HepG2 (cell line): ENCODE measurements around the gene TNFAIP1. TPM values are rescaled to one million over a fixed set of nuclear protein-coding genes. Genes with fewer than 3 reads are reported as not detected.

Source experiments
- ATAC-seq: fragments of 200-7000 bp; cut with Tn5 transposase; 3 replicates; pipeline ENCODE4 v1.9.1; 2020; ENCODE audit warnings: mild to moderate bottlenecking, moderate library complexity
- BruUV-seq: library from RNA; stranded (reverse); fragments of 400-500 nt; replicated peaks from 2 replicates; lab custom pipeline; 2021; lab: Mats Ljungman, UMichigan
- CTCF ChIA-PET: fragments of 300-600 bp; formaldehyde crosslinking; extraction: SDS; loops from one replicate; lab custom pipeline; 2021; ENCODE audit warnings: low total read pairs, inconsistent platforms, low intra/inter-chr PET ratio; lab: Yijun Ruan, JAX
- POLR2A ChIA-PET: fragments of 350-600 bp; sonication (Branson Sonifier 250); formaldehyde crosslinking; loops from one replicate; lab custom pipeline; 2020; ENCODE audit warnings: antibody characterized with exemption, inconsistent platforms; lab: Yijun Ruan, JAX
- DNase-seq: peaks from one replicate; pipeline ENCODE4 v3.0.0-alpha.2; 2015; ENCODE audit warnings: low spot score
- FAIRE-seq: peaks from 3 replicates; lab custom pipeline; 2011; peaks lifted over from hg19 to GRCh38; lab: Jason Lieb, UNC
- H2AFZ ChIP-seq: one replicate; pipeline ENCODE4 v1.6.1; 2011; ENCODE audit warnings: low read length, inconsistent platforms
- H3K27ac ChIP-seq: fragments of 300-600 bp; 3 replicates; pipeline ENCODE4 v1.8.0; 2011; ENCODE audit warnings: mixed run types, mild to moderate bottlenecking, mixed read lengths, low read length, inconsistent platforms; ENCODE audit not compliant: insufficient read depth; ENCODE audit errors: extremely low read length
- H3K27me3 ChIP-seq, 2 experiments: fragments of 200-600 bp in 1 of 2; 2 replicates in 1 of 2; 3 replicates in 1 of 2; pipeline versions ENCODE4 v1.6.0 to v1.8.0; 2011; ENCODE audit warnings: low read length in 2 of 2, mild to moderate bottlenecking in 2 of 2, moderate library complexity in 2 of 2, inconsistent platforms in 1 of 2; ENCODE audit not compliant: insufficient read depth in 2 of 2, control insufficient read depth in 1 of 2
- H3K36me3 ChIP-seq, 2 experiments: fragments of 200-600 bp in 1 of 2; replicated peaks in 1 of 2; 2 replicates in 1 of 2; 3 replicates in 1 of 2; pipeline versions ENCODE4 v1.5.1 to v1.8.0; 2011; ENCODE audit warnings: low read length in 2 of 2, inconsistent platforms in 1 of 2; ENCODE audit not compliant: insufficient read depth in 2 of 2, control insufficient read depth in 1 of 2
- H3K4me1 ChIP-seq: 2 replicates; pipeline ENCODE4 v1.5.1; 2012; ENCODE audit warnings: low read length, inconsistent platforms; ENCODE audit not compliant: insufficient read depth
- H3K4me2 ChIP-seq: 2 replicates; pipeline ENCODE4 v1.6.0; 2011; ENCODE audit warnings: low read depth, low read length, inconsistent platforms
- H3K4me3 ChIP-seq, 3 experiments: fragments of 200-600 bp in 1 of 3; sonication (generic), shearing (Covaris generic) in 1 of 3; replicated peaks in 1 of 3; 2 replicates each; pipeline ENCODE4 v1.5.1; 2011 to 2016; ENCODE audit warnings: low read length in 3 of 3, inconsistent platforms in 2 of 3, low read depth in 2 of 3, mild to moderate bottlenecking in 2 of 3, control low read depth in 1 of 3, mixed read lengths in 1 of 3; ENCODE audit not compliant: insufficient read depth in 1 of 3
- H3K79me2 ChIP-seq: one replicate; pipeline ENCODE4 v1.6.1; 2011; ENCODE audit warnings: low read length, inconsistent platforms; ENCODE audit not compliant: insufficient read depth
- H3K9ac ChIP-seq: 2 replicates; pipeline ENCODE4 v1.6.0; 2011; ENCODE audit warnings: mild to moderate bottlenecking, low read depth, low read length, inconsistent platforms; ENCODE audit not compliant: insufficient read depth
- H3K9me3 ChIP-seq: 2 replicates; pipeline ENCODE4 v1.5.1; 2012; ENCODE audit warnings: mild to moderate bottlenecking, low read length
- H4K20me1 ChIP-seq: 2 replicates; pipeline ENCODE4 v1.6.0; 2011; ENCODE audit warnings: inconsistent platforms, mild to moderate bottlenecking, low read length, moderate library complexity; ENCODE audit not compliant: insufficient read depth
- AGO2 ChIP-seq: fragments of 200-400 bp; formaldehyde crosslinking; optimal IDR thresholded peaks from 2 replicates; pipeline ENCODE3; 2017; ENCODE audit warnings: mild to moderate bottlenecking, low read depth, low read length, moderate library complexity
- ELF3 ChIP-seq: IDR thresholded peaks from 2 replicates; pipeline ENCODE4 v1.6.1; 2016; ENCODE audit warnings: missing genetic modification reagents, missing compliant biosample characterization
- HDAC2 ChIP-seq: sonication (generic); formaldehyde crosslinking; IDR thresholded peaks from 2 replicates; pipeline ENCODE4 v1.4.0; 2020; ENCODE audit warnings: missing genetic modification reagents
- HNRNPUL1 ChIP-seq: fragments of 200-400 bp; formaldehyde crosslinking; IDR thresholded peaks from 2 replicates; pipeline ENCODE4 v1.6.1; 2017; ENCODE audit warnings: low read depth, mild to moderate bottlenecking, low read length, moderate library complexity
- MIER3 ChIP-seq: IDR thresholded peaks from 2 replicates; pipeline ENCODE4 v1.6.1; 2016; ENCODE audit warnings: missing compliant biosample characterization, borderline replicate concordance
- MTA1 ChIP-seq: sonication (generic); formaldehyde crosslinking; IDR thresholded peaks from 2 replicates; pipeline ENCODE4 v1.4.0; 2020; ENCODE audit warnings: missing genetic modification reagents, mild to moderate bottlenecking, borderline replicate concordance
- ZBTB42 ChIP-seq: sonication (generic); formaldehyde crosslinking; IDR thresholded peaks from 2 replicates; pipeline ENCODE4 v1.5.0; 2020; ENCODE audit warnings: mild to moderate bottlenecking, missing genetic modification reagents
- ZMAT5 ChIP-seq: sonication (generic); formaldehyde crosslinking; IDR thresholded peaks from 2 replicates; pipeline ENCODE4 v1.5.0; 2020; ENCODE audit warnings: mild to moderate bottlenecking, low read depth, missing genetic modification reagents, borderline replicate concordance
- ZNF138 ChIP-seq: sonication (generic); formaldehyde crosslinking; IDR thresholded peaks from 2 replicates; pipeline ENCODE4 v1.5.0; 2020; ENCODE audit warnings: mild to moderate bottlenecking, low read depth, missing genetic modification reagents
- ZNF256 ChIP-seq: sonication (generic); formaldehyde crosslinking; conservative IDR thresholded peaks from 2 replicates; pipeline ENCODE4 v1.4.0; 2020; ENCODE audit warnings: missing genetic modification reagents
- ZNF33B ChIP-seq: sonication (generic); formaldehyde crosslinking; IDR thresholded peaks from 2 replicates; pipeline ENCODE4 v1.5.1; 2020; ENCODE audit warnings: mild to moderate bottlenecking, missing genetic modification reagents
- ZNF484 ChIP-seq: sonication (generic); formaldehyde crosslinking; IDR thresholded peaks from 2 replicates; pipeline ENCODE4 v1.5.1; 2020; ENCODE audit warnings: mild to moderate bottlenecking, low read depth, missing genetic modification reagents, borderline replicate concordance
- ZNF547 ChIP-seq: sonication (generic); formaldehyde crosslinking; IDR thresholded peaks from 2 replicates; pipeline ENCODE4 v1.5.1; 2020; ENCODE audit warnings: mild to moderate bottlenecking, missing genetic modification reagents
- ZNF703 ChIP-seq: sonication (generic); formaldehyde crosslinking; IDR thresholded peaks from 2 replicates; pipeline ENCODE4 v1.5.1; 2020; ENCODE audit warnings: missing genetic modification reagents, mild to moderate bottlenecking, moderate library complexity, borderline replicate concordance
- ZNF746 ChIP-seq: sonication (generic); formaldehyde crosslinking; IDR thresholded peaks from 2 replicates; pipeline ENCODE4 v1.8.0; 2022; ENCODE audit warnings: mild to moderate bottlenecking, missing genetic modification reagents
- ZNF816 ChIP-seq: sonication (generic); formaldehyde crosslinking; IDR thresholded peaks from 2 replicates; pipeline ENCODE4 v1.8.0; 2022; ENCODE audit warnings: missing genetic modification reagents, mild to moderate bottlenecking, borderline replicate concordance
- WGBS: methylation state at CpG from one replicate; pipeline ENCODE4 v1.1.6; 2017; ENCODE audit warnings: low lambda C conversion rate; 5-methylcytosine and 5-hydroxymethylcytosine counted together
- in situ Hi-C: cut with HindIII; loops from 2 replicates; pipeline ENCODE4 v1.10.0; 2017; ENCODE audit warnings: low pct_unique_long_range_greater_than_20kb; ENCODE audit not compliant: extremely low pct_ligation_motif_present
- intact Hi-C: fragments of 100-400 bp; cut with micrococcal nuclease; formaldehyde crosslinking; loops from one replicate; pipeline ENCODE4 v1.10.0; 2022; ENCODE audit not compliant: unreplicated experiment
- polyA plus RNA-seq, 8 experiments: library from polyadenylated mRNA; depleted of rRNA in 3 of 8; stranded (reverse) in 7 of 8; unstranded in 1 of 8; fragments of >200 nt; fragmentation: Illumina TruSeq in 4 of 8; extraction: Trizol in 4 of 8; gene quantifications; 2 replicates each; pipeline versions ENCODE4 v1.2.1 to v1.2.3, GENCODE V29; 2011 to 2016; ENCODE audit warnings: low read depth in 4 of 8, missing spikeins in 1 of 8, mixed read lengths in 1 of 8; ENCODE audit not compliant: insufficient read depth in 1 of 8
- total RNA-seq, 5 experiments: library from RNA; depleted of rRNA; stranded (reverse); fragments of >200 nt; fragmentation: Illumina TruSeq; extraction: Trizol; gene quantifications; 2 replicates each; pipeline ENCODE4 v1.2.3, GENCODE V29; 2016; ENCODE audit warnings: low read depth in 1 of 5
- TF ChIP-seq, protein P1 (sequence below): sonication (generic); formaldehyde crosslinking; conservative IDR thresholded peaks from 2 replicates; pipeline ENCODE4 v1.4.0; 2020; ENCODE audit warnings: mild to moderate bottlenecking, missing genetic modification reagents, moderate library complexity
- TF ChIP-seq, protein P2 (sequence below): sonication (generic); formaldehyde crosslinking; IDR thresholded peaks from 2 replicates; pipeline ENCODE4 v1.5.0; 2020; ENCODE audit warnings: missing genetic modification reagents

TNFAIP1 gene
- total and polyA plus RNA-seq, 2 of the 13 experiments (the other 11 are each of a cell fraction or from before 2014, with no cell fraction given), result 17.5 to 40.6 TPM

DNA sequence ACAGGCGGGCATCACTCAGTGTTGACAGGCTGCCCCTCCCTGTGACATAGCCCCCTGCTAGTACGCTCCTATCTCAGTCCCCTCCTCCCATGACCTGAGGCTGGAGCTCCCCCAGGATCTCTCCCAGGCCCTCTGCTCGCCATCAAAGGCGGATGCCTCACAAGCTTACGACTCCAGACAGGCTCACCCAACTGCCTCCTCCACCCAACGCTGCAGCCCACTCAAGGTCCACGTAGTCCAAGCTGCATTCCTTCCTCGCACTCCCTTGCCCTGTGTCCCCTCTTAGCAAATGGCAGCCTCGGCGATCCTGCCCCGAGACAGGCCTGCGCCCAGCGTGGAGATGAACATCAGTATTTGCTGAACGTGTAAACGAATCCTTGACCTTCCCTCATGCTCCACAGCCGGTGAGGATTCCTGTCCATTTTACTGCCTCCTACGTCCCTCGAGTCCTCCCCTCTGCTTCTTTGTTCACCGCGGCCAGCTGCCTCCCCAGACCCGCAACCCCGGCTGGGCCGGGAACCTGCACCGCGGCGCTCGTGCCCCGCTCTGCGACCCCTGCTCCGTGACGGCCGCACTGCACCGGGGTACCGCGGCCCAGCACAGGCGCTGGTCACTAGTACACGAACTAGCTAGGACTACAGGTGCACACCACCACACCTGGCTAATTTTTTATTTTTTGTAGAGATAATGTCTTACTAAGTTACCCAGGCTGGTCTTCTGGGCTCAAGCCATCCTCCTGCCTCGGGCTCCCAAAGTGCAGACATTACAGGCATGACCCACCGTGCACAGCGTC, 17.4 kb upstream of the TNFAIP1 start:
- in situ Hi-C loops (loop anchor here (25.0 kb wide), 1 partner anchor 281 kb away; the partner anchor contains the start of gene NLK), intact Hi-C loops (no loop called here)
- CTCF ChIA-PET, result no interaction called here
- Histone ChIP-seq H3K79me2 (peaks cover 48% of the 10 kb centered on the region), H3K27ac (peak overlapping the region; percentile 69), H4K20me1 (peaks cover 5% of the 10 kb centered on the region; the same call in 1 of the 2 replicates), H3K36me3 (no peaks in the 10 kb centered on the region; a peak in 1 of 5 replicates), H3K9ac (peak overlapping the region; percentile 65), H2AFZ (peak overlapping the region; percentile 42), H3K9me3 (no peaks in the 10 kb centered on the region), H3K4me3 (peak overlapping the region; percentile 61 to 80 (median 65)), H3K4me2 (peak overlapping the region; percentile 91), H3K4me1 (peaks cover 54% of the 10 kb centered on the region), H3K27me3 (no peaks in the 10 kb centered on the region; a peak in 1 of 5 replicates)
- BruUV-seq, result TSS peak; percentile 95
- peak; percentile 47 for ATAC-seq
- no peak for FAIRE-seq
- POLR2A ChIA-PET, result interaction anchor here (1.2 to 5.8 kb wide), 4 partner anchors 18 to 99 kb away, joined by 3 to 41 read pairs (median 6); partner anchors contain the start of genes IFT20, POLDIP2 and TNFAIP1
- DNase-seq, result no peak
- 6% methylated on average over 24 of the region's 40 CpGs for WGBS
- TF ChIP-seq AGO2, result peak; percentile 31
- no peak for TF ChIP-seq ZNF256 (CRISPR knock-in tag)
- 0 out of 2 replicates have a peak, but pooled peaks have one; percentile 5 for TF ChIP-seq ZMAT5 (CRISPR knock-in tag)
- no peak for TF ChIP-seq ZNF816 (CRISPR knock-in tag)
- peak; percentile 69; the same call in 1 of the 2 replicates for TF ChIP-seq ZNF547 (CRISPR knock-in tag)
- TF ChIP-seq ZNF703 (CRISPR knock-in tag), result no peak
- TF ChIP-seq, protein P1, sequence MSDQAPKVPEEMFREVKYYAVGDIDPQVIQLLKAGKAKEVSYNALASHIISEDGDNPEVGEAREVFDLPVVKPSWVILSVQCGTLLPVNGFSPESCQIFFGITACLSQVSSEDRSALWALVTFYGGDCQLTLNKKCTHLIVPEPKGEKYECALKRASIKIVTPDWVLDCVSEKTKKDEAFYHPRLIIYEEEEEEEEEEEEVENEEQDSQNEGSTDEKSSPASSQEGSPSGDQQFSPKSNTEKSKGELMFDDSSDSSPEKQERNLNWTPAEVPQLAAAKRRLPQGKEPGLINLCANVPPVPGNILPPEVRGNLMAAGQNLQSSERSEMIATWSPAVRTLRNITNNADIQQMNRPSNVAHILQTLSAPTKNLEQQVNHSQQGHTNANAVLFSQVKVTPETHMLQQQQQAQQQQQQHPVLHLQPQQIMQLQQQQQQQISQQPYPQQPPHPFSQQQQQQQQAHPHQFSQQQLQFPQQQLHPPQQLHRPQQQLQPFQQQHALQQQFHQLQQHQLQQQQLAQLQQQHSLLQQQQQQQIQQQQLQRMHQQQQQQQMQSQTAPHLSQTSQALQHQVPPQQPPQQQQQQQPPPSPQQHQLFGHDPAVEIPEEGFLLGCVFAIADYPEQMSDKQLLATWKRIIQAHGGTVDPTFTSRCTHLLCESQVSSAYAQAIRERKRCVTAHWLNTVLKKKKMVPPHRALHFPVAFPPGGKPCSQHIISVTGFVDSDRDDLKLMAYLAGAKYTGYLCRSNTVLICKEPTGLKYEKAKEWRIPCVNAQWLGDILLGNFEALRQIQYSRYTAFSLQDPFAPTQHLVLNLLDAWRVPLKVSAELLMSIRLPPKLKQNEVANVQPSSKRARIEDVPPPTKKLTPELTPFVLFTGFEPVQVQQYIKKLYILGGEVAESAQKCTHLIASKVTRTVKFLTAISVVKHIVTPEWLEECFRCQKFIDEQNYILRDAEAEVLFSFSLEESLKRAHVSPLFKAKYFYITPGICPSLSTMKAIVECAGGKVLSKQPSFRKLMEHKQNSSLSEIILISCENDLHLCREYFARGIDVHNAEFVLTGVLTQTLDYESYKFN (CRISPR knock-in tag), result no peak
- TF ChIP-seq, protein P2, sequence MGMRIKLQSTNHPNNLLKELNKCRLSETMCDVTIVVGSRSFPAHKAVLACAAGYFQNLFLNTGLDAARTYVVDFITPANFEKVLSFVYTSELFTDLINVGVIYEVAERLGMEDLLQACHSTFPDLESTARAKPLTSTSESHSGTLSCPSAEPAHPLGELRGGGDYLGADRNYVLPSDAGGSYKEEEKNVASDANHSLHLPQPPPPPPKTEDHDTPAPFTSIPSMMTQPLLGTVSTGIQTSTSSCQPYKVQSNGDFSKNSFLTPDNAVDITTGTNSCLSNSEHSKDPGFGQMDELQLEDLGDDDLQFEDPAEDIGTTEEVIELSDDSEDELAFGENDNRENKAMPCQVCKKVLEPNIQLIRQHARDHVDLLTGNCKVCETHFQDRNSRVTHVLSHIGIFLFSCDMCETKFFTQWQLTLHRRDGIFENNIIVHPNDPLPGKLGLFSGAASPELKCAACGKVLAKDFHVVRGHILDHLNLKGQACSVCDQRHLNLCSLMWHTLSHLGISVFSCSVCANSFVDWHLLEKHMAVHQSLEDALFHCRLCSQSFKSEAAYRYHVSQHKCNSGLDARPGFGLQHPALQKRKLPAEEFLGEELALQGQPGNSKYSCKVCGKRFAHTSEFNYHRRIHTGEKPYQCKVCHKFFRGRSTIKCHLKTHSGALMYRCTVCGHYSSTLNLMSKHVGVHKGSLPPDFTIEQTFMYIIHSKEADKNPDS (CRISPR knock-in tag), result no peak
- TF ChIP-seq MTA1 (CRISPR knock-in tag), result peak; percentile 65
- peak; percentile 39; the same call in 1 of the 2 replicates for TF ChIP-seq ZNF33B (CRISPR knock-in tag)
- TF ChIP-seq HNRNPUL1, result no peak
- 0 out of 2 replicates have a peak, but pooled peaks have one; percentile 8 for TF ChIP-seq ZNF746 (CRISPR knock-in tag)
- TF ChIP-seq MIER3 (CRISPR knock-in tag), result no peak
- no peak for TF ChIP-seq ELF3 (CRISPR knock-in tag)
- TF ChIP-seq ZBTB42 (CRISPR knock-in tag), result no peak
- TF ChIP-seq ZNF138 (CRISPR knock-in tag), result no peak
- TF ChIP-seq HDAC2 (CRISPR knock-in tag), result peak; percentile 12; the same call in 1 of the 2 replicates
- no peak for TF ChIP-seq ZNF484
